Measurements from ENCODE around the gene GRID2. TPM values are rescaled to one million over a fixed set of nuclear protein-coding genes. Genes with fewer than 3 reads are reported as not detected.

The GRID2 gene
- total and polyA plus RNA-seq, 9 of the 15 experiments (the other 6 are each of a cell fraction or from before 2014, with no cell fraction given): 0.04 TPM; not detected in 7

DNA sequence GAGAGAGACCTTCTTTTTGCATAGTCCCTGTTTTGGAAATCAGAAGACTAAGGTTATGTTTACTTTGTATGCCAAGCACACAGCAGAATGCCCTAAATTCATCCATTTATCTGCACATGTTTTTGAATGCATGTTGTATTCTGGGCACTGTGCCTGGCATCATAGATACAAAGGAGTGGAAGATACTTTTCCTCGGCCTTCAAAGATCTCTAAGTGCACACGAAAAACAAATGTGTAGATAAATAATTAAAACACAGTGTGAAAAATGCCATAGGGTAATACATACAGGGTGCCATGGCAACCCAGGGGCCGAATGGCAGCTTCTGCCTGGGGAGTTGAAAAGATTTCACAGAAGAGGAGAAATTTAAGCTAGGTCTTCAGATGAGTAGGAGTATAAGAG, 1134.2 kb downstream of the GRID2 start:
- CTCF ChIA-PET (ENCODE audit: low intra/inter-chr PET ratio): no interaction called here
- POLR2A ChIA-PET: no interaction called here
- H3K27ac ChIP-seq (ENCODE audit: extremely low read depth, low read depth, low read length): no peak overlapping the region

DNA sequence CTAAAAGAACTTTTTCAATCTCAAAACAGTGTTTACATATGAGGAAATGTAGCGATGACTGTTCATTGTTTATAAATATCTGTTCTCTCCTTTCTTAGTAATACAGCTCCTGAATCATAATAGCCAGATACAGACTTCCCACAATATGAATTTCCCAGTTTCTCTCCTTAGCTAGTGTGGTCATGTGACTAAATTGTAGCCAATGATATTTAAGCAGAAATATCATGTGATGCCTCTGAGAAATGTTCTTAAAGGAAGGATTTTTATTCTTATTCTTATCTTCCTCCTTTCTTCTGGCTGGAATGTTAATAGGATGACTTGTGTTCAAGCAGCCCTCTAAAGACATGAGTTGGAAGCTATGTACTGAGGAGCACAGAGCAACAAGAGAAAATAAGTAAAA, 1141.1 kb downstream of the GRID2 start:
- no TSS peak for BruUV-seq (replicated peaks)
- no peaks in the 10 kb centered on the region for H3K9me1 ChIP-seq (ENCODE audit: control insufficient read depth, insufficient read depth, low read length)
- in situ Hi-C loops (cut with MboI): no loop called here
- H3K4me2 ChIP-seq (ENCODE audit: insufficient read depth, low read length): no peak overlapping the region
- TF ChIP-seq, protein P1, sequence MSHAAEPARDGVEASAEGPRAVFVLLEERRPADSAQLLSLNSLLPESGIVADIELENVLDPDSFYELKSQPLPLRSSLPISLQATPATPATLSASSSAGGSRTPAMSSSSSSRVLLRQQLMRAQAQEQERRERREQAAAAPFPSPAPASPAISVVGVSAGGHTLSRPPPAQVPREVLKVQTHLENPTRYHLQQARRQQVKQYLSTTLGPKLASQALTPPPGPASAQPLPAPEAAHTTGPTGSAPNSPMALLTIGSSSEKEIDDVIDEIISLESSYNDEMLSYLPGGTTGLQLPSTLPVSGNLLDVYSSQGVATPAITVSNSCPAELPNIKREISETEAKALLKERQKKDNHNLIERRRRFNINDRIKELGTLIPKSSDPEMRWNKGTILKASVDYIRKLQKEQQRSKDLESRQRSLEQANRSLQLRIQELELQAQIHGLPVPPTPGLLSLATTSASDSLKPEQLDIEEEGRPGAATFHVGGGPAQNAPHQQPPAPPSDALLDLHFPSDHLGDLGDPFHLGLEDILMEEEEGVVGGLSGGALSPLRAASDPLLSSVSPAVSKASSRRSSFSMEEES (CRISPR knock-in tag; IDR thresholded peaks at IDR 0.05): peak; percentile 45
- no peak for TF ChIP-seq ZSCAN32 (CRISPR knock-in tag; IDR thresholded peaks at IDR 0.05)
- H2AFZ ChIP-seq (ENCODE audit: low read depth, low read length): no peak overlapping the region
- H3K4me3 ChIP-seq: no peak overlapping the region
- no peak for DNase-seq (ENCODE audit: extremely low read depth in 1 of 4, low spot score in 3 of 4)
- ChIA-PET CTCF (ENCODE audit: low intra/inter-chr PET ratio) (no interaction called here), POLR2A (no interaction called here)
- intact Hi-C loops (cut with micrococcal nuclease): no loop called here
- 0% methylated on average over 1 of the region's 1 CpG for WGBS (ENCODE audit: insufficient coverage, low coverage, missing lambda C conversion rate)
- no peak overlapping the region for H3K9ac ChIP-seq (ENCODE audit: insufficient read depth in 1 of 2, low read depth in 2 of 2, low read length in 2 of 2)
- no peaks in the 10 kb centered on the region for H3K27me3 ChIP-seq (ENCODE audit: control insufficient read depth in 2 of 2, insufficient read depth in 2 of 2, low read length in 2 of 2)
- ATAC-seq: no peak
- H3K36me3 ChIP-seq (ENCODE audit: control insufficient read depth, insufficient read depth, low read length): no peaks in the 10 kb centered on the region
- H3K79me2 ChIP-seq (ENCODE audit: control insufficient read depth, insufficient read depth, low read length): no peaks in the 10 kb centered on the region
- no peak for FAIRE-seq
- H3K4me1 ChIP-seq (replicated peaks in 1 of 2; ENCODE audit: control insufficient read depth in 2 of 2, insufficient read depth in 2 of 2, low read length in 2 of 2): no peaks in the 10 kb centered on the region
- H4K20me1 ChIP-seq (replicated peaks; ENCODE audit: control insufficient read depth, insufficient read depth, low read length): no peaks in the 10 kb centered on the region
- H3K9me3 ChIP-seq (replicated peaks; ENCODE audit: control insufficient read depth, insufficient read depth, low read depth, low read length): no peaks in the 10 kb centered on the region; the same call in 1 of the 2 replicates
- H3K27ac ChIP-seq (ENCODE audit: extremely low read depth, low read depth, low read length): no peak overlapping the region

More for the DNA sequence above, 1134.2 kb downstream of the GRID2 start:
- ATAC-seq (no peak), FAIRE-seq (no peak), DNase-seq (ENCODE audit: extremely low read depth in 1 of 4, low spot score in 3 of 4) (no peak)
- Histone ChIP-seq H3K9me1 (ENCODE audit: control insufficient read depth, insufficient read depth, low read length) (no peaks in the 10 kb centered on the region), H3K9me3 (replicated peaks; ENCODE audit: control insufficient read depth, insufficient read depth, low read depth, low read length) (no peaks in the 10 kb centered on the region), H3K27me3 (ENCODE audit: control insufficient read depth in 2 of 2, insufficient read depth in 2 of 2, low read length in 2 of 2) (no peaks in the 10 kb centered on the region), H3K9ac (ENCODE audit: insufficient read depth in 1 of 2, low read depth in 2 of 2, low read length in 2 of 2) (no peak overlapping the region), H3K79me2 (ENCODE audit: control insufficient read depth, insufficient read depth, low read length) (no peaks in the 10 kb centered on the region), H2AFZ (ENCODE audit: low read depth, low read length) (no peak overlapping the region), H3K4me1 (replicated peaks in 1 of 2; ENCODE audit: control insufficient read depth in 2 of 2, insufficient read depth in 2 of 2, low read length in 2 of 2) (no peaks in the 10 kb centered on the region), H3K4me2 (ENCODE audit: insufficient read depth, low read length) (no peak overlapping the region), H3K4me3 (no peak overlapping the region), H3K36me3 (ENCODE audit: control insufficient read depth, insufficient read depth, low read length) (no peaks in the 10 kb centered on the region), H4K20me1 (replicated peaks; ENCODE audit: control insufficient read depth, insufficient read depth, low read length) (no peaks in the 10 kb centered on the region)
- TF ChIP-seq FOXK2 (conservative IDR thresholded peaks at IDR 0.05 in 1 of 2, IDR thresholded peaks at IDR 0.05 in 1 of 2; ENCODE audit: low read depth in 2 of 2) (no peak), ZNF41 (CRISPR knock-in tag; conservative IDR thresholded peaks at IDR 0.05) (no peak), ZNF586 (CRISPR knock-in tag; conservative IDR thresholded peaks at IDR 0.05) (no peak), JUND (IDR thresholded peaks at IDR 0.05; ENCODE audit: borderline replicate concordance, low read depth, low read length) (no peak), JUND (tag; IDR thresholded peaks at IDR 0.05; ENCODE audit: borderline replicate concordance, low read depth, low read length) (no peak)
- intact Hi-C loops (cut with micrococcal nuclease): no loop called here
- WGBS (ENCODE audit: insufficient coverage, low coverage, missing lambda C conversion rate): 0% methylated on average over 3 of the region's 3 CpGs
- no TSS peak for BruUV-seq (replicated peaks)
- in situ Hi-C loops (cut with MboI): no loop called here
